Ishikawa (cell line): ENCODE results near the gene PARN.

Source experiments
- CEBPB ChIP-seq: IDR thresholded peaks from 2 replicates; pipeline ENCODE4 v1.6.1; 2012
- CREB1 ChIP-seq: IDR thresholded peaks from 2 replicates; pipeline ENCODE4 v1.6.1; 2012; ENCODE audit warnings: low read depth
- EP300 ChIP-seq: IDR thresholded peaks from 2 replicates; pipeline ENCODE4 v1.6.1; 2012; ENCODE audit warnings: borderline replicate concordance
- FOXM1 ChIP-seq: IDR thresholded peaks from 2 replicates; pipeline ENCODE4 v1.6.1; 2012; ENCODE audit warnings: low read depth, borderline replicate concordance
- NFIC ChIP-seq: IDR thresholded peaks from 2 replicates; pipeline ENCODE4 v1.6.1; 2012
- RAD21 ChIP-seq: IDR thresholded peaks from 2 replicates; pipeline ENCODE4 v1.6.1; 2012; ENCODE audit warnings: low read depth
- TAF1 ChIP-seq: IDR thresholded peaks from 2 replicates; pipeline ENCODE4 v1.6.1; 2012; ENCODE audit warnings: low read depth, mild to moderate bottlenecking
- YY1 ChIP-seq: IDR thresholded peaks from 2 replicates; pipeline ENCODE4 v1.6.1; 2012; ENCODE audit warnings: low read depth
- ZBTB7A ChIP-seq: IDR thresholded peaks from 2 replicates; pipeline ENCODE4 v1.6.1; 2012; ENCODE audit warnings: low read depth
- TF ChIP-seq, protein P1 (sequence below): IDR thresholded peaks from 2 replicates; pipeline ENCODE4 v1.6.1; 2012
- TF ChIP-seq, protein P2 (sequence below): IDR thresholded peaks from 2 replicates; pipeline ENCODE4 v1.6.1; 2012; ENCODE audit warnings: low read depth, mild to moderate bottlenecking
- TF ChIP-seq, protein P3 (sequence below): IDR thresholded peaks from 2 replicates; pipeline ENCODE4 v1.6.1; 2012

DNA sequence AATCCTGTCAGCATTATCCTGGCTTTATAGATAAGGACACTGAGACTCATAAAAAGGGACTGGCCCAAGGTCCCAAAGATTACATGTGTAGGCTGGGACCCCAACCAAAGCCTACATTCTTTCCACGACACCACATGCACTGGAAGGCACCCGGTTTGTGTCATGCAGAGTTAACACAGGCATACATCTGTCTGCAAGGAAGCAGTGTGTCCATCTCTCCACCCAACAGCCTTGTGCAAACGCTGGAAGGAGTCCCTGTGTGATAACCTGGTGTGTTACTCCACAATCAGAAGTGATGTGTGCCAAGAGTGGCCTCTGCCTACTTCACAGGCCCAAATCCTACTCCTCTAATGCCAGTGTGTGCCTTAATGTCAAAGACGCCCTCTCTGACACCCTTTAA is 139.8 kb downstream of the PARN start:
- no peak for TF ChIP-seq EP300
- TF ChIP-seq YY1: no peak
- no peak for TF ChIP-seq CEBPB
- TF ChIP-seq, protein P1, sequence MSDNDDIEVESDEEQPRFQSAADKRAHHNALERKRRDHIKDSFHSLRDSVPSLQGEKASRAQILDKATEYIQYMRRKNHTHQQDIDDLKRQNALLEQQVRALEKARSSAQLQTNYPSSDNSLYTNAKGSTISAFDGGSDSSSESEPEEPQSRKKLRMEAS: no peak
- TF ChIP-seq NFIC: no peak
- TF ChIP-seq, protein P2, sequence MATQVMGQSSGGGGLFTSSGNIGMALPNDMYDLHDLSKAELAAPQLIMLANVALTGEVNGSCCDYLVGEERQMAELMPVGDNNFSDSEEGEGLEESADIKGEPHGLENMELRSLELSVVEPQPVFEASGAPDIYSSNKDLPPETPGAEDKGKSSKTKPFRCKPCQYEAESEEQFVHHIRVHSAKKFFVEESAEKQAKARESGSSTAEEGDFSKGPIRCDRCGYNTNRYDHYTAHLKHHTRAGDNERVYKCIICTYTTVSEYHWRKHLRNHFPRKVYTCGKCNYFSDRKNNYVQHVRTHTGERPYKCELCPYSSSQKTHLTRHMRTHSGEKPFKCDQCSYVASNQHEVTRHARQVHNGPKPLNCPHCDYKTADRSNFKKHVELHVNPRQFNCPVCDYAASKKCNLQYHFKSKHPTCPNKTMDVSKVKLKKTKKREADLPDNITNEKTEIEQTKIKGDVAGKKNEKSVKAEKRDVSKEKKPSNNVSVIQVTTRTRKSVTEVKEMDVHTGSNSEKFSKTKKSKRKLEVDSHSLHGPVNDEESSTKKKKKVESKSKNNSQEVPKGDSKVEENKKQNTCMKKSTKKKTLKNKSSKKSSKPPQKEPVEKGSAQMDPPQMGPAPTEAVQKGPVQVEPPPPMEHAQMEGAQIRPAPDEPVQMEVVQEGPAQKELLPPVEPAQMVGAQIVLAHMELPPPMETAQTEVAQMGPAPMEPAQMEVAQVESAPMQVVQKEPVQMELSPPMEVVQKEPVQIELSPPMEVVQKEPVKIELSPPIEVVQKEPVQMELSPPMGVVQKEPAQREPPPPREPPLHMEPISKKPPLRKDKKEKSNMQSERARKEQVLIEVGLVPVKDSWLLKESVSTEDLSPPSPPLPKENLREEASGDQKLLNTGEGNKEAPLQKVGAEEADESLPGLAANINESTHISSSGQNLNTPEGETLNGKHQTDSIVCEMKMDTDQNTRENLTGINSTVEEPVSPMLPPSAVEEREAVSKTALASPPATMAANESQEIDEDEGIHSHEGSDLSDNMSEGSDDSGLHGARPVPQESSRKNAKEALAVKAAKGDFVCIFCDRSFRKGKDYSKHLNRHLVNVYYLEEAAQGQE: no peak
- no peak for TF ChIP-seq RAD21
- no peak for TF ChIP-seq TAF1
- TF ChIP-seq, protein P3, sequence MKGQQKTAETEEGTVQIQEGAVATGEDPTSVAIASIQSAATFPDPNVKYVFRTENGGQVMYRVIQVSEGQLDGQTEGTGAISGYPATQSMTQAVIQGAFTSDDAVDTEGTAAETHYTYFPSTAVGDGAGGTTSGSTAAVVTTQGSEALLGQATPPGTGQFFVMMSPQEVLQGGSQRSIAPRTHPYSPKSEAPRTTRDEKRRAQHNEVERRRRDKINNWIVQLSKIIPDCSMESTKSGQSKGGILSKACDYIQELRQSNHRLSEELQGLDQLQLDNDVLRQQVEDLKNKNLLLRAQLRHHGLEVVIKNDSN: no peak
- TF ChIP-seq FOXM1: no peak
- TF ChIP-seq ZBTB7A: no peak
- no peak for TF ChIP-seq CREB1
